SK-N-SH (cell line): ENCODE measurements around the gene MT2A. TPM values are rescaled to one million over a fixed set of nuclear protein-coding genes. Genes with fewer than 3 reads are reported as not detected.

ENCODE experiments used
- CTCF ChIA-PET: fragments of 300-600, 350-600 bp; formaldehyde crosslinking; extraction: SDS; loops from one replicate; lab custom pipeline; 2021; lab: Yijun Ruan, JAX
- POLR2A ChIA-PET: fragments of 350-600 bp; sonication (Branson Sonifier 250); formaldehyde crosslinking; extraction: SDS; loops from one replicate; lab custom pipeline; 2020; ENCODE audit warnings: antibody characterized with exemption, inconsistent platforms; lab: Yijun Ruan, JAX
- DNase-seq: peaks from one replicate; pipeline ENCODE4 v3.0.0; 2012
- H2AFZ ChIP-seq: fragments of 200-600 bp; sonication (generic); 2 replicates; pipeline ENCODE4 v1.8.1; 2016; ENCODE audit warnings: antibody characterized with exemption, mild to moderate bottlenecking, low read depth
- H3F3A ChIP-seq: fragments of 200-600 bp; sonication (generic); replicated peaks from 2 replicates; pipeline ENCODE3; 2016; ENCODE audit warnings: antibody characterized with exemption, mild to moderate bottlenecking; ENCODE audit not compliant: insufficient read depth
- H3K27ac ChIP-seq, 2 experiments: fragments of 200-500 bp in 1 of 2; fragments of 200-600 bp in 1 of 2; sonication (Bioruptor generic) in 1 of 2; sonication (generic), shearing (Covaris generic) in 1 of 2; 2 replicates each; pipeline versions ENCODE4 v1.5.1 to v1.6.1; 2014 to 2016; ENCODE audit warnings: low read depth in 2 of 2, inconsistent platforms in 1 of 2, low read length in 1 of 2, mild to moderate bottlenecking in 1 of 2, mixed read lengths in 1 of 2
- H3K27me3 ChIP-seq: fragments of 200-600 bp; sonication (generic), shearing (Covaris generic); 2 replicates; pipeline ENCODE4 v1.6.1; 2016; ENCODE audit warnings: mixed run types; ENCODE audit not compliant: insufficient read depth
- H3K36me3 ChIP-seq, 2 experiments: fragments of 200-500 bp in 1 of 2; fragments of 200-600 bp in 1 of 2; sonication (Bioruptor generic) in 1 of 2; sonication (generic) in 1 of 2; replicated peaks in 1 of 2; 2 replicates each; pipeline versions ENCODE3 to v1.5.1; 2014 to 2016; ENCODE audit warnings: low read length in 1 of 2, mild to moderate bottlenecking in 1 of 2; ENCODE audit not compliant: insufficient read depth in 2 of 2, control insufficient read depth in 1 of 2
- H3K4me1 ChIP-seq, 2 experiments: fragments of 200-500 bp in 1 of 2; fragments of 200-600 bp in 1 of 2; sonication (Bioruptor generic) in 1 of 2; sonication (generic), shearing (Covaris generic) in 1 of 2; 2 replicates each; pipeline versions ENCODE4 v1.5.1 to v1.6.1; 2014 to 2016; ENCODE audit warnings: low read depth in 1 of 2, low read length in 1 of 2, mixed run types in 1 of 2; ENCODE audit not compliant: insufficient read depth in 2 of 2, control insufficient read depth in 1 of 2
- H3K4me2 ChIP-seq: fragments of 200-600 bp; sonication (generic), shearing (Covaris generic); 2 replicates; pipeline ENCODE4 v1.6.1; 2017; ENCODE audit warnings: mixed run types
- H3K4me3 ChIP-seq, 2 experiments: fragments of 200-500 bp in 1 of 2; fragments of 200-600 bp in 1 of 2; sonication (Bioruptor generic) in 1 of 2; sonication (generic), shearing (Covaris generic) in 1 of 2; 2 replicates each; pipeline versions ENCODE4 v1.5.1 to v1.8.1; 2014 to 2016; ENCODE audit warnings: low read depth in 2 of 2, inconsistent platforms in 1 of 2, low read length in 1 of 2, mild to moderate bottlenecking in 1 of 2, mixed read lengths in 1 of 2, moderate library complexity in 1 of 2
- H3K79me2 ChIP-seq: fragments of 200-600 bp; sonication (generic); 2 replicates; pipeline ENCODE4 v1.8.1; 2017; ENCODE audit warnings: mild to moderate bottlenecking; ENCODE audit not compliant: insufficient read depth
- H3K9ac ChIP-seq: fragments of 200-600 bp; sonication (generic); 2 replicates; pipeline ENCODE4 v1.6.1; 2017; ENCODE audit warnings: mixed run types
- H3K9me2 ChIP-seq: fragments of 200-600 bp; sonication (generic); 2 replicates; pipeline ENCODE4 v1.6.1; 2017; ENCODE audit warnings: mixed run types
- H3K9me3 ChIP-seq: fragments of 200-600 bp; sonication (generic); 2 replicates; pipeline ENCODE4 v1.6.1; 2017; ENCODE audit warnings: mixed run types, mild to moderate bottlenecking, moderate library complexity
- H4K20me1 ChIP-seq: fragments of 200-600 bp; sonication (generic); 2 replicates; pipeline ENCODE4 v1.6.1; 2017; ENCODE audit warnings: mild to moderate bottlenecking, mixed run types; ENCODE audit not compliant: insufficient read depth
- ELF1 ChIP-seq: IDR thresholded peaks from 2 replicates; pipeline ENCODE4 v1.4.0; 2012
- EZH2phosphoT487 ChIP-seq: fragments of 200-600 bp; sonication (generic); IDR thresholded peaks from 2 replicates; pipeline ENCODE4 v1.6.1; 2017; ENCODE audit warnings: low read depth, mixed run types, mild to moderate bottlenecking, antibody characterized with exemption, moderate library complexity, borderline replicate concordance
- FOSL2 ChIP-seq: IDR thresholded peaks from 2 replicates; pipeline ENCODE4 v1.4.0; 2012; ENCODE audit warnings: low read depth, mild to moderate bottlenecking, moderate library complexity, borderline replicate concordance
- FOXJ3 ChIP-seq: sonication (generic); formaldehyde crosslinking; IDR thresholded peaks from 2 replicates; pipeline ENCODE4 v1.5.1; 2020; ENCODE audit warnings: mild to moderate bottlenecking, missing genetic modification reagents
- GABPA ChIP-seq: IDR thresholded peaks from 2 replicates; pipeline ENCODE4 v1.4.0; 2012; ENCODE audit warnings: low read depth, mild to moderate bottlenecking
- GATA2 ChIP-seq: sonication (generic); formaldehyde crosslinking; IDR thresholded peaks from 2 replicates; pipeline ENCODE4 v1.5.0; 2020; ENCODE audit warnings: mild to moderate bottlenecking, missing genetic modification reagents
- JUND ChIP-seq: IDR thresholded peaks from 2 replicates; pipeline ENCODE4 v1.4.0; 2012
- MEF2A ChIP-seq: IDR thresholded peaks from 2 replicates; pipeline ENCODE4 v1.4.0; 2012; ENCODE audit warnings: low read depth, borderline replicate concordance
- MXI1 ChIP-seq: IDR thresholded peaks from 2 replicates; pipeline ENCODE4 v1.6.1; 2012; ENCODE audit warnings: mild to moderate bottlenecking, low read depth, low read length, improper control_type of control experiment
- NFIC ChIP-seq: IDR thresholded peaks from 2 replicates; pipeline ENCODE4 v1.4.0; 2012; ENCODE audit warnings: borderline replicate concordance
- NRF1 ChIP-seq: IDR thresholded peaks from 2 replicates; pipeline ENCODE4 v1.6.1; 2012; ENCODE audit warnings: low read depth, mild to moderate bottlenecking, low read length
- POLR2AphosphoS5 ChIP-seq: IDR thresholded peaks from 2 replicates; pipeline ENCODE4 v1.6.1; 2012; ENCODE audit warnings: low read depth, low read length
- RCOR1 ChIP-seq: fragments of 150-350 bp; IDR thresholded peaks from 2 replicates; pipeline ENCODE4 v1.6.1; 2017; ENCODE audit warnings: antibody characterized with exemption, low read length
- RFX5 ChIP-seq: IDR thresholded peaks from 2 replicates; pipeline ENCODE4 v1.6.1; 2012; ENCODE audit warnings: mild to moderate bottlenecking, improper control_type of control experiment, low read length
- RXRA ChIP-seq: IDR thresholded peaks from 2 replicates; pipeline ENCODE4 v1.4.0; 2012; ENCODE audit warnings: low read depth, mild to moderate bottlenecking, borderline replicate concordance
- SIN3A ChIP-seq: IDR thresholded peaks from 2 replicates; pipeline ENCODE4 v1.6.1; 2012; ENCODE audit warnings: low read depth, mild to moderate bottlenecking, low read length, moderate library complexity, borderline replicate concordance
- YY1 ChIP-seq: IDR thresholded peaks from 2 replicates; pipeline ENCODE4 v1.4.0; 2012; ENCODE audit warnings: low read depth, mild to moderate bottlenecking
- WGBS: methylation state at CpG from one replicate; pipeline ENCODE4 v1.1.6; 2017; ENCODE audit warnings: low lambda C conversion rate; 5-methylcytosine and 5-hydroxymethylcytosine counted together
- polyA plus RNA-seq, 3 experiments: library from polyadenylated mRNA; depleted of rRNA; stranded (reverse); fragments of >200 nt; gene quantifications; 2 replicates each; pipeline ENCODE4 v1.2.3, GENCODE V29; 2012
- TF ChIP-seq, protein P1 (sequence below): IDR thresholded peaks from 2 replicates; pipeline ENCODE4 v1.4.0; 2012; ENCODE audit warnings: low read depth
- TF ChIP-seq, protein P2 (sequence below): fragments of 150-350 bp; IDR thresholded peaks from 2 replicates; pipeline ENCODE4 v1.6.1; 2017; ENCODE audit warnings: antibody characterized with exemption, low read length, low read depth, borderline replicate concordance
- TF ChIP-seq, protein P3 (sequence below): fragments of 200-600 bp; sonication (generic); IDR thresholded peaks from 2 replicates; pipeline ENCODE4 v1.6.1; 2017; ENCODE audit warnings: antibody characterized with exemption, mild to moderate bottlenecking, moderate library complexity
- TF ChIP-seq, protein P4 (sequence below): IDR thresholded peaks from 2 replicates; pipeline ENCODE4 v1.4.0; 2012; ENCODE audit warnings: low read depth, borderline replicate concordance

MT2A gene
- polyA plus RNA-seq, 1 of the 3 experiments (the other 2 are of a cell fraction): 133 TPM

DNA sequence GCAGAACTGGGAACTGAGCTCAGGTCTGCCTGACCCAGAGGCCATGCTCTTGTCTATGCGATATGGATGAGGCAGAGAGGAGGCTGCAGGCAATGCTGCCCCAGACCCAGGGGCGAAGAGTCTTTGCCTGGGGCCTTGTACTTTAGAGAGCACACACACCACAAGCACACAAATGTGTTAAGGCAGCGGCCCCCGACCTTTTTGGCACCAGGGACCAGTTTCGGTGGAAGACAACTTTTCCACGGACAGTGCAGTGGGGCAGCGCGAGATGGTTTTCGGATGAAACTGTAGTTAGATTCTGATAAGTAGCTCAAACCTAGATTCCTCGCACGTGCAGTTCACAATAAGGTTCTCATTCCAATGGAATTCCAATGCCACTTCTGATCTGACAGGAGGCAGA, 36.9 kb upstream of the MT2A start:
- Histone ChIP-seq H3K9me2 (no peaks in the 10 kb centered on the region), H3K36me3 (no peaks in the 10 kb centered on the region), H3F3A (no peaks in the 10 kb centered on the region), H3K4me2 (no peak overlapping the region), H2AFZ (no peak overlapping the region), H4K20me1 (no peaks in the 10 kb centered on the region), H3K4me3 (no peak overlapping the region), H3K27me3 (no peaks in the 10 kb centered on the region), H3K27ac (no peak overlapping the region), H3K9me3 (no peaks in the 10 kb centered on the region)
- ChIA-PET POLR2A (no interaction called here), CTCF (interaction anchor here (2.2 kb wide), 1 partner anchor 14 kb away, joined by 6 read pairs; no protein-coding TSS in a partner anchor)
- no peak for DNase-seq
- TF ChIP-seq, protein P1, sequence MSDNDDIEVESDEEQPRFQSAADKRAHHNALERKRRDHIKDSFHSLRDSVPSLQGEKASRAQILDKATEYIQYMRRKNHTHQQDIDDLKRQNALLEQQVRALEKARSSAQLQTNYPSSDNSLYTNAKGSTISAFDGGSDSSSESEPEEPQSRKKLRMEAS: no peak
- TF ChIP-seq, protein P2, sequence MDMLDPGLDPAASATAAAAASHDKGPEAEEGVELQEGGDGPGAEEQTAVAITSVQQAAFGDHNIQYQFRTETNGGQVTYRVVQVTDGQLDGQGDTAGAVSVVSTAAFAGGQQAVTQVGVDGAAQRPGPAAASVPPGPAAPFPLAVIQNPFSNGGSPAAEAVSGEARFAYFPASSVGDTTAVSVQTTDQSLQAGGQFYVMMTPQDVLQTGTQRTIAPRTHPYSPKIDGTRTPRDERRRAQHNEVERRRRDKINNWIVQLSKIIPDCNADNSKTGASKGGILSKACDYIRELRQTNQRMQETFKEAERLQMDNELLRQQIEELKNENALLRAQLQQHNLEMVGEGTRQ: no peak
- no peak for TF ChIP-seq GATA2 (CRISPR knock-in tag)
- no peak for TF ChIP-seq YY1
- TF ChIP-seq FOXJ3 (CRISPR knock-in tag): no peak
- no peak for TF ChIP-seq RXRA
- TF ChIP-seq SIN3A: no peak
- TF ChIP-seq EZH2phosphoT487: no peak
- TF ChIP-seq, protein P3, sequence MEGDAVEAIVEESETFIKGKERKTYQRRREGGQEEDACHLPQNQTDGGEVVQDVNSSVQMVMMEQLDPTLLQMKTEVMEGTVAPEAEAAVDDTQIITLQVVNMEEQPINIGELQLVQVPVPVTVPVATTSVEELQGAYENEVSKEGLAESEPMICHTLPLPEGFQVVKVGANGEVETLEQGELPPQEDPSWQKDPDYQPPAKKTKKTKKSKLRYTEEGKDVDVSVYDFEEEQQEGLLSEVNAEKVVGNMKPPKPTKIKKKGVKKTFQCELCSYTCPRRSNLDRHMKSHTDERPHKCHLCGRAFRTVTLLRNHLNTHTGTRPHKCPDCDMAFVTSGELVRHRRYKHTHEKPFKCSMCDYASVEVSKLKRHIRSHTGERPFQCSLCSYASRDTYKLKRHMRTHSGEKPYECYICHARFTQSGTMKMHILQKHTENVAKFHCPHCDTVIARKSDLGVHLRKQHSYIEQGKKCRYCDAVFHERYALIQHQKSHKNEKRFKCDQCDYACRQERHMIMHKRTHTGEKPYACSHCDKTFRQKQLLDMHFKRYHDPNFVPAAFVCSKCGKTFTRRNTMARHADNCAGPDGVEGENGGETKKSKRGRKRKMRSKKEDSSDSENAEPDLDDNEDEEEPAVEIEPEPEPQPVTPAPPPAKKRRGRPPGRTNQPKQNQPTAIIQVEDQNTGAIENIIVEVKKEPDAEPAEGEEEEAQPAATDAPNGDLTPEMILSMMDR: no peak
- TF ChIP-seq RCOR1: no peak
- no peak for TF ChIP-seq NFIC
- no peak for TF ChIP-seq JUND
- no peak for TF ChIP-seq RFX5
- TF ChIP-seq ELF1: no peak
- TF ChIP-seq, all 33 proteins: peak for 0
- WGBS: 87% methylated on average over 11 of the region's 11 CpGs
- Histone ChIP-seq H3K9ac (no peak overlapping the region), H3K4me1 (no peaks in the 10 kb centered on the region), H3K79me2 (no peaks in the 10 kb centered on the region)

DNA sequence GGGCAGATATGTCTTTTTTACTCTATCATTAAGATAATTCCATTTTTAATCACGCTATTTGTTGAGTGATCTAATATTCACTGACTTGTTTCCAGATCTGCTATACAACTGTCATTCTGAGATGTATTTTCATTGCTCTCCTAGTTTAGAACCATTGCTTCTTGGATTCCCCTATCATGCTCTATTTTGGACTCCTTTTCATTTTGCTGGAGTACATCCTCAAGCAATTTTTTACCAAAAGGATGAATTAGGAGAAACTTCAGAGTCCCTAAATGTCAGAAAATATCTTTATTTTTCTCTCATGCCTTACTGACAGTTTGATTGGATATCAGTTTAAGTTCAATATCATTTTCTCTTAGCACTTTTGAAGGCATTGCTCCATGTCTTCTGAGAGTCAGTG, 33.8 kb upstream of the MT2A start:
- no peaks in the 10 kb centered on the region for H3F3A ChIP-seq
- 6% methylated on average over 1 of the region's 1 CpG for WGBS
- TF ChIP-seq, protein P3: no peak
- no peak for TF ChIP-seq GATA2 (CRISPR knock-in tag)
- no peak for TF ChIP-seq EZH2phosphoT487
- TF ChIP-seq POLR2AphosphoS5: no peak
- no peak for TF ChIP-seq GABPA
- no peak for TF ChIP-seq MEF2A
- no peak for TF ChIP-seq MXI1
- no peak for TF ChIP-seq RFX5
- TF ChIP-seq, protein P2: no peak
- TF ChIP-seq NRF1: no peak
- no peak for TF ChIP-seq FOSL2
- TF ChIP-seq, protein P4, sequence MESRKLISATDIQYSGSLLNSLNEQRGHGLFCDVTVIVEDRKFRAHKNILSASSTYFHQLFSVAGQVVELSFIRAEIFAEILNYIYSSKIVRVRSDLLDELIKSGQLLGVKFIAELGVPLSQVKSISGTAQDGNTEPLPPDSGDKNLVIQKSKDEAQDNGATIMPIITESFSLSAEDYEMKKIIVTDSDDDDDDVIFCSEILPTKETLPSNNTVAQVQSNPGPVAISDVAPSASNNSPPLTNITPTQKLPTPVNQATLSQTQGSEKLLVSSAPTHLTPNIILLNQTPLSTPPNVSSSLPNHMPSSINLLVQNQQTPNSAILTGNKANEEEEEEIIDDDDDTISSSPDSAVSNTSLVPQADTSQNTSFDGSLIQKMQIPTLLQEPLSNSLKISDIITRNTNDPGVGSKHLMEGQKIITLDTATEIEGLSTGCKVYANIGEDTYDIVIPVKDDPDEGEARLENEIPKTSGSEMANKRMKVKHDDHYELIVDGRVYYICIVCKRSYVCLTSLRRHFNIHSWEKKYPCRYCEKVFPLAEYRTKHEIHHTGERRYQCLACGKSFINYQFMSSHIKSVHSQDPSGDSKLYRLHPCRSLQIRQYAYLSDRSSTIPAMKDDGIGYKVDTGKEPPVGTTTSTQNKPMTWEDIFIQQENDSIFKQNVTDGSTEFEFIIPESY: no peak

More for the DNA sequence above, 33.8 kb upstream of the MT2A start:
- no peaks in the 10 kb centered on the region for H3K9me2 ChIP-seq
- DNase-seq: no peak
- H4K20me1 ChIP-seq: no peaks in the 10 kb centered on the region
- H3K4me1 ChIP-seq: no peaks in the 10 kb centered on the region
- H3K4me3 ChIP-seq: no peak overlapping the region
- ChIA-PET POLR2A (no interaction called here), CTCF (interaction anchor here (1.2 kb wide), 1 partner anchor 11 kb away, joined by 3 read pairs; no protein-coding TSS in a partner anchor)
- H3K4me2 ChIP-seq: no peak overlapping the region
- no peak overlapping the region for H3K9ac ChIP-seq
- H3K79me2 ChIP-seq: no peaks in the 10 kb centered on the region
- no peak overlapping the region for H2AFZ ChIP-seq
- H3K36me3 ChIP-seq: no peaks in the 10 kb centered on the region
- no peaks in the 10 kb centered on the region for H3K27me3 ChIP-seq
- no peaks in the 10 kb centered on the region for H3K9me3 ChIP-seq
- H3K27ac ChIP-seq: no peak overlapping the region
